Panc1 (cell line): ENCODE data around the gene GNA12. TPM values are rescaled to one million over a fixed set of nuclear protein-coding genes. Genes with fewer than 3 reads are reported as not detected.

ENCODE experiments used
- ATAC-seq: fragments of 200-7000 bp; cut with Tn5 transposase; 2 replicates; pipeline ENCODE4 v1.9.1; 2020; ENCODE audit warnings: mild to moderate bottlenecking, moderate library complexity
- BruUV-seq: library from RNA; stranded (reverse); fragments of 400-500 nt; replicated peaks from 2 replicates; lab custom pipeline; 2021; lab: Mats Ljungman, UMichigan
- CTCF ChIA-PET: fragments of 300-600 bp; sonication (Branson Sonifier 250); formaldehyde crosslinking; loops from one replicate; lab custom pipeline; 2022; ENCODE audit warnings: antibody characterized with exemption; lab: Charles Lee
- POLR2A ChIA-PET: fragments of 300-600 bp; sonication (Branson Sonifier 250); formaldehyde crosslinking; loops from one replicate; lab custom pipeline; 2022; ENCODE audit warnings: antibody characterized with exemption; lab: Charles Lee
- DNase-seq: peaks from one replicate; pipeline ENCODE4 v3.0.0-alpha.2; 2010; ENCODE audit warnings: low read depth, low spot score
- H3K27ac ChIP-seq: 2 replicates; pipeline ENCODE4 v1.5.1; 2011; ENCODE audit warnings: mild to moderate bottlenecking, low read length, inconsistent platforms
- H3K27me3 ChIP-seq: fragments of 200-500 bp; sonication (Bioruptor generic); 2 replicates; pipeline ENCODE4 v1.6.0; 2014; ENCODE audit warnings: low read length, inconsistent platforms; ENCODE audit not compliant: control insufficient read depth, insufficient read depth
- H3K36me3 ChIP-seq: fragments of 200-500 bp; sonication (Bioruptor generic); 2 replicates; pipeline ENCODE4 v1.5.1; 2014; ENCODE audit warnings: inconsistent platforms, mild to moderate bottlenecking, low read length, moderate library complexity; ENCODE audit not compliant: control insufficient read depth, insufficient read depth
- H3K4me1 ChIP-seq: 2 replicates; pipeline ENCODE4 v1.5.1; 2011; ENCODE audit warnings: inconsistent platforms, mild to moderate bottlenecking, low read length, moderate library complexity; ENCODE audit not compliant: control insufficient read depth, insufficient read depth
- H3K4me3 ChIP-seq, 2 experiments: 2 replicates each; pipeline ENCODE4 v1.5.1; 2011 to 2012; ENCODE audit warnings: low read depth in 2 of 2, low read length in 2 of 2, mild to moderate bottlenecking in 2 of 2, inconsistent platforms in 1 of 2, moderate library complexity in 1 of 2
- H3K9me3 ChIP-seq: fragments of 200-500 bp; sonication (Bioruptor generic); 2 replicates; pipeline ENCODE4 v1.5.1; 2014; ENCODE audit warnings: low read depth, mild to moderate bottlenecking, inconsistent platforms, low read length, moderate library complexity; ENCODE audit not compliant: control insufficient read depth, insufficient read depth
- CTCF ChIP-seq: fragments of 450-650 bp; IDR thresholded peaks from 2 replicates; pipeline ENCODE4 v1.5.1; 2017; ENCODE audit warnings: mild to moderate bottlenecking
- POLR2AphosphoS5 ChIP-seq: IDR thresholded peaks from 2 replicates; pipeline ENCODE4 v1.6.1; 2012; ENCODE audit warnings: mild to moderate bottlenecking, low read depth, low read length, moderate library complexity
- REST ChIP-seq, 2 experiments: IDR thresholded peaks; 2 replicates each; pipeline ENCODE4 v1.6.1; 2011 to 2012; ENCODE audit warnings: low read depth in 2 of 2, control low read depth in 1 of 2, low read length in 1 of 2, mild to moderate bottlenecking in 1 of 2, moderate library complexity in 1 of 2; ENCODE audit not compliant: insufficient read depth in 1 of 2
- SIN3A ChIP-seq: IDR thresholded peaks from 2 replicates; pipeline ENCODE4 v1.6.1; 2012; ENCODE audit warnings: low read depth, mild to moderate bottlenecking, low read length, moderate library complexity, borderline replicate concordance; ENCODE audit not compliant: insufficient read depth
- TCF7L2 ChIP-seq: IDR thresholded peaks from 2 replicates; pipeline ENCODE4 v1.6.1; 2011; ENCODE audit warnings: mild to moderate bottlenecking, low read depth, low read length, inconsistent platforms
- in situ Hi-C: cut with HindIII; loops from 2 replicates; pipeline ENCODE4 v1.10.0; 2016; ENCODE audit warnings: low sequenced_read_pairs, low pct_unique_long_range_greater_than_20kb
- intact Hi-C: fragments of 100-400 bp; cut with micrococcal nuclease; formaldehyde crosslinking; loops from one replicate; pipeline ENCODE4 v1.10.0; 2022; ENCODE audit not compliant: unreplicated experiment
- total RNA-seq: library from RNA; stranded (reverse); gene quantifications from one replicate; pipeline ENCODE4 v1.2.1, GENCODE V29; 2021; ENCODE audit not compliant: unreplicated experiment

GNA12 gene
- total RNA-seq, 1 experiment from 2014 or later: 139 TPM

GRCh38 chr7:2687881-2688318, 156.2 kb downstream of the GNA12 start, which contains the start of gene AMZ1:
Gene AMZ1, plus strand, starts transcription at chr7:2688202. Its CDS starts 12,250 bp downstream, at chr7:2700452.
- in situ Hi-C loops: no loop called here

More at GRCh38 chr7:2687881-2688318, 156.2 kb downstream of the GNA12 start, which contains the start of gene AMZ1:
- intact Hi-C loops: loop anchor here (10.0 kb wide), 1 partner anchor 233 kb away; no protein-coding TSS in a partner anchor
- no TSS peak for BruUV-seq
- Histone ChIP-seq H3K36me3 (no peaks in the 10 kb centered on the region), H3K4me1 (peaks cover 3% of the 10 kb centered on the region; the same call in 1 of the 2 replicates), H3K9me3 (no peaks in the 10 kb centered on the region), H3K27ac (no peak within 1 kb of the TSS), H3K4me3 (peak within 1 kb of the TSS; percentile 17 to 31), H3K27me3 (peaks cover 3% of the 10 kb centered on the region; the same call in 1 of the 2 replicates)
- ATAC-seq (peak; percentile 43), DNase-seq (no peak)
- POLR2A ChIA-PET: interaction anchor here (0.7 kb wide), 1 partner anchor 18 kb away, joined by 3 read pairs; no protein-coding TSS in a partner anchor
- no peak for TF ChIP-seq TCF7L2
- TF ChIP-seq POLR2AphosphoS5: no peak
- TF ChIP-seq CTCF: no peak
- no peak for TF ChIP-seq REST (IDR thresholded peaks at IDR 0.05; ENCODE audit: insufficient read depth in 1 of 2, low read depth in 2 of 2, low read length in 1 of 2)
- no peak for TF ChIP-seq SIN3A
- CTCF ChIA-PET: interaction anchor here (0.7 kb wide), 2 partner anchors 33 to 283 kb away, joined by 3 read pairs; no protein-coding TSS in a partner anchor
